ENCODE measurements around the gene TENM4.
A peak's percentile ranks its signal among the peaks of the same experiment; 100 is the strongest.

Gene TENM4

GRCh38 chr11:79273781-79274180 is 167.0 kb downstream of the TENM4 start:
- Histone ChIP-seq H2BK120ac (ENCODE audit: low read depth, low read length) (no peak overlapping the region), H2BK15ac (ENCODE audit: low read length) (no peak overlapping the region), H2BK12ac (ENCODE audit: low read length) (no peak overlapping the region), H3K23ac (ENCODE audit: low read depth, low read length, poor library complexity) (no peak overlapping the region), H3K4ac (ENCODE audit: low read length) (no peak overlapping the region), H3K4me1 (ENCODE audit: control insufficient read depth in 2 of 2, insufficient read depth in 1 of 2, low read depth in 1 of 2, low read length in 2 of 2) (peaks cover 2 to 13% of the 10 kb centered on the region in 2 donors), H3K79me1 (ENCODE audit: low read depth, low read length) (no peaks in the 10 kb centered on the region), H3K27me3 (ENCODE audit: control insufficient read depth in 3 of 3, insufficient read depth in 3 of 3, low read depth in 1 of 3, low read length in 3 of 3) (no peaks in the 10 kb centered on the region), H4K91ac (ENCODE audit: low read depth, low read length, poor library complexity) (no peak overlapping the region), H3K27ac (replicated peaks; ENCODE audit: low read length) (no peak overlapping the region), H2BK5ac (ENCODE audit: low read length) (no peak overlapping the region), H3K4me2 (ENCODE audit: insufficient read depth, low read length, poor library complexity, severe bottlenecking) (no peak overlapping the region), H2AK5ac (ENCODE audit: low read depth, low read length) (no peak overlapping the region), H3K9me3 (replicated peaks in 1 of 2; ENCODE audit: control insufficient read depth in 2 of 2, insufficient read depth in 1 of 2, low read depth in 1 of 2, low read length in 2 of 2) (no peaks in the 10 kb centered on the region), H3K4me3 (ENCODE audit: low read length in 2 of 2) (no peak overlapping the region), H2AFZ (ENCODE audit: low read length) (no peak overlapping the region), H3K9ac (ENCODE audit: low read depth, low read length, poor library complexity) (no peak overlapping the region), H3K14ac (ENCODE audit: low read length) (no peak overlapping the region), H4K8ac (ENCODE audit: low read depth, low read length) (no peak overlapping the region), H3K36me3 (replicated peaks in 1 of 2; ENCODE audit: control insufficient read depth in 2 of 2, insufficient read depth in 2 of 2, low read length in 2 of 2) (no peaks in the 10 kb centered on the region), H3K18ac (ENCODE audit: low read length) (peak overlapping the region; percentile 16)
- WGBS, 2 donors (ENCODE audit: extremely low coverage in 2 of 2, insufficient read length in 2 of 2, insufficient replicate concordance in 1 of 2): no CpG with 5 or more reads among the region's 3 CpGs
- no peak for DNase-seq (ENCODE audit: low spot score)

GRCh38 chr11:79269611-79270307 is 171.1 kb downstream of the TENM4 start:
- H3K27me3 ChIP-seq (ENCODE audit: control insufficient read depth in 3 of 3, insufficient read depth in 3 of 3, low read depth in 1 of 3, low read length in 3 of 3): no peaks in the 10 kb centered on the region
- no peaks in the 10 kb centered on the region for H3K36me3 ChIP-seq (replicated peaks in 1 of 2; ENCODE audit: control insufficient read depth in 2 of 2, insufficient read depth in 2 of 2, low read length in 2 of 2)
- H4K8ac ChIP-seq (ENCODE audit: low read depth, low read length): no peak overlapping the region
- no peak overlapping the region for H2BK15ac ChIP-seq (ENCODE audit: low read length)
- no CpG with 5 or more reads among the region's 6 CpGs for WGBS, 2 donors (ENCODE audit: extremely low coverage in 2 of 2, insufficient read length in 2 of 2, insufficient replicate concordance in 1 of 2)
- H3K79me1 ChIP-seq (ENCODE audit: low read depth, low read length): no peaks in the 10 kb centered on the region
- H3K14ac ChIP-seq (ENCODE audit: low read length): no peak overlapping the region
- peaks cover 2 to 13% of the 10 kb centered on the region in 2 donors for H3K4me1 ChIP-seq (ENCODE audit: control insufficient read depth in 2 of 2, insufficient read depth in 1 of 2, low read depth in 1 of 2, low read length in 2 of 2)
- no peak overlapping the region for H4K91ac ChIP-seq (ENCODE audit: low read depth, low read length, poor library complexity)
- DNase-seq (ENCODE audit: low spot score): no peak
- H3K4me2 ChIP-seq (ENCODE audit: insufficient read depth, low read length, poor library complexity, severe bottlenecking): no peak overlapping the region
- no peak overlapping the region for H2AK5ac ChIP-seq (ENCODE audit: low read depth, low read length)
- H2AFZ ChIP-seq (ENCODE audit: low read length): no peak overlapping the region
- no peak overlapping the region for H3K4me3 ChIP-seq (ENCODE audit: low read length in 2 of 2)
- no peak overlapping the region for H2BK120ac ChIP-seq (ENCODE audit: low read depth, low read length)
- H3K9ac ChIP-seq (ENCODE audit: low read depth, low read length, poor library complexity): peak overlapping the region; percentile 44
- H2BK12ac ChIP-seq (ENCODE audit: low read length): no peak overlapping the region
- H3K9me3 ChIP-seq (replicated peaks in 1 of 2; ENCODE audit: control insufficient read depth in 2 of 2, insufficient read depth in 1 of 2, low read depth in 1 of 2, low read length in 2 of 2): no peaks in the 10 kb centered on the region
- H3K4ac ChIP-seq (ENCODE audit: low read length): no peak overlapping the region
- no peak overlapping the region for H3K23ac ChIP-seq (ENCODE audit: low read depth, low read length, poor library complexity)
- peak overlapping the region; percentile 54 for H3K18ac ChIP-seq (ENCODE audit: low read length)
- no peak overlapping the region for H2BK5ac ChIP-seq (ENCODE audit: low read length)
- H3K27ac ChIP-seq (replicated peaks; ENCODE audit: low read length): no peak overlapping the region

GRCh38 chr11:79266396-79266795 is 174.4 kb downstream of the TENM4 start:
- H3K4me1 ChIP-seq (ENCODE audit: control insufficient read depth in 2 of 2, insufficient read depth in 1 of 2, low read depth in 1 of 2, low read length in 2 of 2): peaks cover 6 to 12% of the 10 kb centered on the region in 2 donors
- no peaks in the 10 kb centered on the region for H3K36me3 ChIP-seq (replicated peaks in 1 of 2; ENCODE audit: control insufficient read depth in 2 of 2, insufficient read depth in 2 of 2, low read length in 2 of 2)
- no peaks in the 10 kb centered on the region for H3K27me3 ChIP-seq (ENCODE audit: control insufficient read depth in 3 of 3, insufficient read depth in 3 of 3, low read depth in 1 of 3, low read length in 3 of 3)
- H3K27ac ChIP-seq (replicated peaks; ENCODE audit: low read length): no peak overlapping the region
- DNase-seq (ENCODE audit: low spot score): no peak
- no peak overlapping the region for H2AFZ ChIP-seq (ENCODE audit: low read length)
- no peak overlapping the region for H3K23ac ChIP-seq (ENCODE audit: low read depth, low read length, poor library complexity)
- H3K4me2 ChIP-seq (ENCODE audit: insufficient read depth, low read length, poor library complexity, severe bottlenecking): no peak overlapping the region
- H4K91ac ChIP-seq (ENCODE audit: low read depth, low read length, poor library complexity): no peak overlapping the region
- no peak overlapping the region for H4K8ac ChIP-seq (ENCODE audit: low read depth, low read length)
- H2BK120ac ChIP-seq (ENCODE audit: low read depth, low read length): no peak overlapping the region
- no peak overlapping the region for H2BK12ac ChIP-seq (ENCODE audit: low read length)
- no peak overlapping the region for H3K4me3 ChIP-seq (ENCODE audit: low read length in 2 of 2)
- no peak overlapping the region for H3K4ac ChIP-seq (ENCODE audit: low read length)
- no peaks in the 10 kb centered on the region for H3K79me1 ChIP-seq (ENCODE audit: low read depth, low read length)
- no peak overlapping the region for H3K18ac ChIP-seq (ENCODE audit: low read length)
- no peak overlapping the region for H2BK5ac ChIP-seq (ENCODE audit: low read length)
- H3K9me3 ChIP-seq (replicated peaks in 1 of 2; ENCODE audit: control insufficient read depth in 2 of 2, insufficient read depth in 1 of 2, low read depth in 1 of 2, low read length in 2 of 2): no peaks in the 10 kb centered on the region
- no CpG with 5 or more reads among the region's 1 CpG for WGBS, 2 donors (ENCODE audit: extremely low coverage in 2 of 2, insufficient read length in 2 of 2, insufficient replicate concordance in 1 of 2)
- no peak overlapping the region for H3K9ac ChIP-seq (ENCODE audit: low read depth, low read length, poor library complexity)
- no peak overlapping the region for H3K14ac ChIP-seq (ENCODE audit: low read length)
- H2BK15ac ChIP-seq (ENCODE audit: low read length): no peak overlapping the region
- H2AK5ac ChIP-seq (ENCODE audit: low read depth, low read length): no peak overlapping the region

- no peak overlapping the region for H4K8ac ChIP-seq (ENCODE audit: low read depth, low read length)
- no peak overlapping the region for H3K14ac ChIP-seq (ENCODE audit: low read length)
- no peak for DNase-seq (ENCODE audit: low spot score)
- no peak overlapping the region for H3K4me3 ChIP-seq (ENCODE audit: low read length in 2 of 2)
- no peaks in the 10 kb centered on the region for H3K27me3 ChIP-seq (ENCODE audit: control insufficient read depth in 3 of 3, insufficient read depth in 3 of 3, low read depth in 1 of 3, low read length in 3 of 3)
- H3K36me3 ChIP-seq (replicated peaks in 1 of 2; ENCODE audit: control insufficient read depth in 2 of 2, insufficient read depth in 2 of 2, low read length in 2 of 2): no peaks in the 10 kb centered on the region
- no peak overlapping the region for H2AFZ ChIP-seq (ENCODE audit: low read length)
- H2BK12ac ChIP-seq (ENCODE audit: low read length): no peak overlapping the region
- no peaks in the 10 kb centered on the region for H3K79me1 ChIP-seq (ENCODE audit: low read depth, low read length)
- no peaks in the 10 kb centered on the region for H3K9me3 ChIP-seq (replicated peaks in 1 of 2; ENCODE audit: control insufficient read depth in 2 of 2, insufficient read depth in 1 of 2, low read depth in 1 of 2, low read length in 2 of 2)
- no peak overlapping the region for H2BK120ac ChIP-seq (ENCODE audit: low read depth, low read length)
- H3K23ac ChIP-seq (ENCODE audit: low read depth, low read length, poor library complexity): no peak overlapping the region
- no peak overlapping the region for H3K18ac ChIP-seq (ENCODE audit: low read length)
- no CpG with 5 or more reads among the region's 4 CpGs for WGBS, 2 donors (ENCODE audit: extremely low coverage in 2 of 2, insufficient read length in 2 of 2, insufficient replicate concordance in 1 of 2)
- H3K4me1 ChIP-seq (ENCODE audit: control insufficient read depth in 2 of 2, insufficient read depth in 1 of 2, low read depth in 1 of 2, low read length in 2 of 2): peaks cover 6 to 12% of the 10 kb centered on the region in 2 donors
- H3K4ac ChIP-seq (ENCODE audit: low read length): no peak overlapping the region
- H2BK5ac ChIP-seq (ENCODE audit: low read length): no peak overlapping the region
- no peak overlapping the region for H3K9ac ChIP-seq (ENCODE audit: low read depth, low read length, poor library complexity)
- no peak overlapping the region for H4K91ac ChIP-seq (ENCODE audit: low read depth, low read length, poor library complexity)
- H2BK15ac ChIP-seq (ENCODE audit: low read length): no peak overlapping the region
- no peak overlapping the region for H3K4me2 ChIP-seq (ENCODE audit: insufficient read depth, low read length, poor library complexity, severe bottlenecking)
- H2AK5ac ChIP-seq (ENCODE audit: low read depth, low read length): no peak overlapping the region
- no peak overlapping the region for H3K27ac ChIP-seq (replicated peaks; ENCODE audit: low read length)
Observed at GRCh38 chr11:79265756-79266322, 175.0 kb downstream of the TENM4 start.
